Natural killer cell (primary cell): Measurements from ENCODE around the gene SNAPIN. TPM values are rescaled to one million over a fixed set of nuclear protein-coding genes. Genes with fewer than 3 reads are reported as not detected.

Experiments
- ATAC-seq, 3 donors: fragments of 150-1000 bp in 2 of 3; fragments of 200-7000 bp in 1 of 3; cut with Tn5 transposase; 1 replicate in 1 of 3; 2 replicates in 2 of 3; pipeline ENCODE4 v1.10.0; 2021; ENCODE audit warnings: mild to moderate bottlenecking in 2 of 3, moderate library complexity in 2 of 3
- DNase-seq, 2 donors: peaks; one replicate each; pipeline versions ENCODE4 v3.0.0 to v3.0.0-alpha.2; 2013 to 2021; ENCODE audit warnings: mixed read lengths in 1 of 2
- H3K27ac ChIP-seq: one replicate; pipeline ENCODE4 v1.5.1; 2013; ENCODE audit warnings: mild to moderate bottlenecking, low read length
- H3K27me3 ChIP-seq: one replicate; pipeline ENCODE4 v1.6.1; 2013; ENCODE audit warnings: low read length; ENCODE audit not compliant: control insufficient read depth, insufficient read depth
- H3K36me3 ChIP-seq: one replicate; pipeline ENCODE4 v1.6.1; 2013; ENCODE audit warnings: low read length; ENCODE audit not compliant: control insufficient read depth, insufficient read depth
- H3K4me1 ChIP-seq: one replicate; pipeline ENCODE4 v1.6.1; 2013; ENCODE audit warnings: low read length; ENCODE audit not compliant: control insufficient read depth, insufficient read depth
- H3K4me3 ChIP-seq: one replicate; pipeline ENCODE4 v1.5.1; 2013; ENCODE audit warnings: low read length
- H3K9me3 ChIP-seq: one replicate; pipeline ENCODE4 v1.6.1; 2013; ENCODE audit warnings: low read length; ENCODE audit not compliant: control insufficient read depth, insufficient read depth
- H3K27ac Mint-ChIP-seq, 2 donors: one replicate each; pipeline ENCODE4 v1.8.0; 2022; ENCODE audit warnings: mild to moderate bottlenecking in 2 of 2, mixed read lengths in 2 of 2, moderate library complexity in 1 of 2
- H3K27me3 Mint-ChIP-seq, 2 donors: one replicate each; pipeline ENCODE4 v1.8.0; 2022; ENCODE audit warnings: low read depth in 2 of 2, mixed read lengths in 2 of 2
- H3K36me3 Mint-ChIP-seq: one replicate; pipeline ENCODE4 v1.8.0; 2022; ENCODE audit warnings: mixed read lengths
- H3K4me1 Mint-ChIP-seq, 2 donors: one replicate each; pipeline ENCODE4 v1.8.0; 2022; ENCODE audit warnings: mixed read lengths in 2 of 2
- H3K4me3 Mint-ChIP-seq: one replicate; pipeline ENCODE4 v1.8.0; 2022; ENCODE audit warnings: mild to moderate bottlenecking, moderate library complexity, mixed read lengths
- H3K9me3 Mint-ChIP-seq, 2 donors: one replicate each; pipeline ENCODE4 v1.8.0; 2022; ENCODE audit warnings: mixed read lengths in 2 of 2
- CTCF ChIP-seq: fragments of 200-600 bp; IDR thresholded peaks from one replicate; pipeline ENCODE4 v1.8.0; 2022; ENCODE audit warnings: antibody characterized with exemption
- WGBS: methylation state at CpG from one replicate; pipeline ENCODE4 v1.1.7; 2013; ENCODE audit warnings: missing lambda C conversion rate; ENCODE audit not compliant: insufficient coverage; 5-methylcytosine and 5-hydroxymethylcytosine counted together
- intact Hi-C: fragments of 100-400 bp; cut with micrococcal nuclease; formaldehyde crosslinking; loops from one replicate; pipeline ENCODE4 v1.14.2; 2022
- total RNA-seq, 4 donors: library from RNA; stranded (reverse); fragments of 120-200 nt in 1 of 4; gene quantifications; one replicate each; pipeline versions ENCODE4 v1.2.3 to v1.2.4, GENCODE V29; 2013 to 2022

The SNAPIN gene
- total RNA-seq, 3 donors from 2014 or later (not counting 1 experiment from before 2014, with no cell fraction given): 21.0 to 25.5 (median 23.5) TPM

GRCh38 chr1:153697191-153698019 lies 38.9 kb downstream of the SNAPIN start:
- no peaks in the 10 kb centered on the region for H3K9me3 Mint-ChIP-seq
- WGBS: 89% methylated on average over 11 of the region's 12 CpGs
- ATAC-seq: no peak
- H3K4me3 Mint-ChIP-seq: peak overlapping the region; percentile 37
- H3K4me1 Mint-ChIP-seq: peaks cover 0 to 7% of the 10 kb centered on the region in 2 donors
- no peak for DNase-seq
- peak overlapping the region in 1 of 2 donors; percentile 55 for H3K27ac Mint-ChIP-seq
- H3K36me3 Mint-ChIP-seq: no peaks in the 10 kb centered on the region
- H3K4me1 ChIP-seq: peaks cover 8% of the 10 kb centered on the region
- no peaks in the 10 kb centered on the region for H3K27me3 Mint-ChIP-seq
- peaks cover 5% of the 10 kb centered on the region for H3K27me3 ChIP-seq
- no peak overlapping the region for H3K4me3 ChIP-seq
- H3K9me3 ChIP-seq: no peaks in the 10 kb centered on the region
- intact Hi-C loops: no loop called here
- H3K36me3 ChIP-seq: no peaks in the 10 kb centered on the region
- no peak for TF ChIP-seq CTCF
- H3K27ac ChIP-seq: no peak overlapping the region

GRCh38 chr1:153698020-153698922 lies 39.8 kb downstream of the SNAPIN start:
- intact Hi-C loops: no loop called here
- Histone ChIP-seq H3K9me3 (no peaks in the 10 kb centered on the region), H3K36me3 (no peaks in the 10 kb centered on the region), H3K27me3 (peaks cover 5% of the 10 kb centered on the region), H3K27ac (no peak overlapping the region), H3K4me3 (peak overlapping the region; percentile 5), H3K4me1 (peaks cover 8% of the 10 kb centered on the region)
- Mint-ChIP-seq H3K36me3 (no peaks in the 10 kb centered on the region), H3K27ac (peak overlapping the region in 1 of 2 donors; percentile 55), H3K4me1 (peaks cover 0 to 7% of the 10 kb centered on the region in 2 donors), H3K9me3 (no peaks in the 10 kb centered on the region), H3K4me3 (peak overlapping the region; percentile 47), H3K27me3 (no peaks in the 10 kb centered on the region)
- ATAC-seq (peak in 2 of 3 donors; percentile 36 to 41), DNase-seq (no peak)
- no peak for TF ChIP-seq CTCF
- 30% methylated on average over 24 of the region's 29 CpGs for WGBS

GRCh38 chr1:153698923-153699714 lies 40.6 kb downstream of the SNAPIN start:
- TF ChIP-seq CTCF: no peak
- Mint-ChIP-seq H3K27me3 (no peaks in the 10 kb centered on the region), H3K27ac (no peak overlapping the region), H3K36me3 (no peaks in the 10 kb centered on the region), H3K4me3 (no peak overlapping the region), H3K4me1 (peaks cover 0 to 7% of the 10 kb centered on the region in 2 donors), H3K9me3 (no peaks in the 10 kb centered on the region)
- ATAC-seq (no peak), DNase-seq (no peak)
- Histone ChIP-seq H3K4me1 (peaks cover 8% of the 10 kb centered on the region), H3K36me3 (no peaks in the 10 kb centered on the region), H3K27me3 (peaks cover 5% of the 10 kb centered on the region), H3K4me3 (no peak overlapping the region), H3K27ac (no peak overlapping the region), H3K9me3 (no peaks in the 10 kb centered on the region)
- 93% methylated on average over 6 of the region's 6 CpGs for WGBS
- intact Hi-C loops: no loop called here
